Skeletal muscle satellite cell (primary cell): Measurements from ENCODE around the gene ZNF791.
"Not testable (repeated sequence)": the region's sequence is repeated elsewhere in the genome, so short reads cannot be mapped to it uniquely, and the experiment has no call there.

Experiments used
- H3K27me3 ChIP-seq: 2 replicates; pipeline ENCODE4 v1.7.0; 2013; ENCODE audit warnings: low read length; ENCODE audit not compliant: control insufficient read depth, insufficient read depth
- H3K36me3 ChIP-seq: 2 replicates; pipeline ENCODE4 v1.7.0; 2013; ENCODE audit warnings: mild to moderate bottlenecking, control low read depth, low read length; ENCODE audit not compliant: insufficient read depth
- H3K4me1 ChIP-seq: 2 replicates; pipeline ENCODE4 v1.7.0; 2013; ENCODE audit warnings: low read length; ENCODE audit not compliant: control insufficient read depth, insufficient read depth
- H3K4me2 ChIP-seq: 2 replicates; pipeline ENCODE4 v1.7.0; 2013; ENCODE audit warnings: mild to moderate bottlenecking, low read length
- H3K4me3 ChIP-seq: 2 replicates; pipeline ENCODE4 v1.7.0; 2013; ENCODE audit warnings: low read length
- H3K9ac ChIP-seq: 2 replicates; pipeline ENCODE4 v1.7.0; 2013; ENCODE audit warnings: mild to moderate bottlenecking, low read depth, low read length, moderate library complexity
- H3K9me3 ChIP-seq: replicated peaks from 2 replicates; pipeline ENCODE4 v1.7.0; 2013; ENCODE audit warnings: mild to moderate bottlenecking, control low read depth, low read length

The ZNF791 gene

GRCh38 chr19:12669270-12670158 lies 58.8 kb downstream of the ZNF791 start:
- peaks cover 17% of the 10 kb centered on the region for H3K4me1 ChIP-seq

GRCh38 chr19:12670159-12670928 lies 59.6 kb downstream of the ZNF791 start:
- Histone ChIP-seq H3K4me1 (peaks cover 17% of the 10 kb centered on the region), H3K4me3 (peak overlapping the region; percentile 87), H3K9ac (peak overlapping the region; percentile 94), H3K27me3 (no peaks in the 10 kb centered on the region), H3K4me2 (peak overlapping the region; percentile 95), H3K9me3 (no peaks in the 10 kb centered on the region), H3K36me3 (peaks cover 19% of the 10 kb centered on the region)

More at GRCh38 chr19:12669270-12670158, 58.8 kb downstream of the ZNF791 start:
- Histone ChIP-seq H3K4me2 (peak overlapping the region; percentile 95), H3K9me3 (no peaks in the 10 kb centered on the region), H3K9ac (peak overlapping the region; percentile 94), H3K27me3 (no peaks in the 10 kb centered on the region), H3K36me3 (peaks cover 15% of the 10 kb centered on the region), H3K4me3 (peak overlapping the region; percentile 87)

GRCh38 chr19:12672744-12673143 lies 62.0 kb downstream of the ZNF791 start:
- H3K4me2 ChIP-seq = no peak overlapping the region
- no peaks in the 10 kb centered on the region for H3K27me3 ChIP-seq
- H3K9ac ChIP-seq = no peak overlapping the region
- H3K9me3 ChIP-seq = no peaks in the 10 kb centered on the region
- H3K4me1 ChIP-seq = peaks cover 16% of the 10 kb centered on the region
- peaks cover 40% of the 10 kb centered on the region for H3K36me3 ChIP-seq
- H3K4me3 ChIP-seq = no peak overlapping the region

DNA sequence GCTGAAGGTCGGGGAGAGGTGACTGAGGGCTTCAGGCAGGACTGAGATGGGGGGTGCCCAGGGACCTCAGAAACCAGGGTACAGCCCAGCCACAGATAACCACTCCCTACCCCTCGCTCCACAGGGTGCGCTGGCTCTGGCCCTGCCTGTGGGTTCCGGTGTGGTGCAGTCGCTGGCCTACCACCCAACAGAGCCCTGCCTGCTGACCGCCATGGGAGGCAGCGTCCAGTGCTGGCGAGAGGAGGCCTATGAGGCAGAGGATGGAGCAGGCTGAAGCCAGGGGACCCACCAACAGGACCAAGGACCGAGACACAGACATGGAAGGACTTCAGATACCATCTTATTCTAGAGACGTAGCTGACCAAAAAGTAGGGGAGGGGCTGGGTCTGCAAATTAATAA lies 64.7 kb downstream of the ZNF791 start:
- Histone ChIP-seq H3K36me3 (peaks cover 50% of the 10 kb centered on the region), H3K4me1 (peaks cover 3% of the 10 kb centered on the region), H3K4me3 (no peak overlapping the region), H3K27me3 (no peaks in the 10 kb centered on the region), H3K4me2 (no peak overlapping the region), H3K9ac (no peak overlapping the region), H3K9me3 (no peaks in the 10 kb centered on the region)

GRCh38 chr19:12675940-12676339 lies 65.2 kb downstream of the ZNF791 start:
- H3K9ac ChIP-seq = no peak overlapping the region
- no peaks in the 10 kb centered on the region for H3K9me3 ChIP-seq
- no peak overlapping the region for H3K4me2 ChIP-seq
- peaks cover 50% of the 10 kb centered on the region for H3K36me3 ChIP-seq
- H3K4me3 ChIP-seq = no peak overlapping the region
- no peaks in the 10 kb centered on the region for H3K27me3 ChIP-seq
- H3K4me1 ChIP-seq = no peaks in the 10 kb centered on the region

- Histone ChIP-seq H3K9ac (no peak overlapping the region), H3K27me3 (no peaks in the 10 kb centered on the region), H3K36me3 (peaks cover 50% of the 10 kb centered on the region), H3K4me2 (no peak overlapping the region), H3K9me3 (no peaks in the 10 kb centered on the region), H3K4me3 (no peak overlapping the region), H3K4me1 (no peaks in the 10 kb centered on the region)
Measured at GRCh38 chr19:12676384-12676792, 65.7 kb downstream of the ZNF791 start.

GRCh38 chr19:12676928-12677327 lies 66.2 kb downstream of the ZNF791 start:
- no peaks in the 10 kb centered on the region for H3K9me3 ChIP-seq
- H3K9ac ChIP-seq = no peak overlapping the region
- no peak overlapping the region for H3K4me2 ChIP-seq
- H3K4me1 ChIP-seq = no peaks in the 10 kb centered on the region
- H3K4me3 ChIP-seq = no peak overlapping the region
- no peaks in the 10 kb centered on the region for H3K27me3 ChIP-seq
- peaks cover 50% of the 10 kb centered on the region for H3K36me3 ChIP-seq

GRCh38 chr19:12678039-12678438 lies 67.3 kb downstream of the ZNF791 start:
- not testable (repeated sequence) for H3K4me1 ChIP-seq, H3K9ac ChIP-seq, H3K27me3 ChIP-seq, H3K9me3 ChIP-seq, H3K4me2 ChIP-seq, H3K4me3 ChIP-seq
- H3K36me3 ChIP-seq = peaks cover 49% of the 10 kb centered on the region

DNA sequence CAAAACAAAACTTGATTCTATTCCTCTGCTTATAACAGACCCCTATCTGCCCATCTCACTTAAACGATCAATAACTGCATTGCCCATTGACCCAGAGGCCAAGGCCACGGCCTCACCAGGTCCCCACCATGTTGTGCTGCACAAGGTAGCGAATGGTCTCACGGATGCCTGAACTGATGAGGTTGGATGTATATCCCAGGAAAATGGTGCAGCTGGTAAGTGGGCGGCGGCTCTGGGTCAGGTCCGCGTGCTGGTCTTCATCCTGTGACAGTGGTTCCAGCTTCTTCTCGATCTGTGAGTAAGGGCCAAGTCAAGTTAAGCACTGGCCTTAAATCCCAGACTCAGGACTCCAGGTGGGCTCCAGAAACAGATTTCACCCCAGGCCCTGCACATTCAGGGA lies 69.3 kb downstream of the ZNF791 start:
- Histone ChIP-seq H3K36me3 (peaks cover 39% of the 10 kb centered on the region), H3K9ac (no peak overlapping the region), H3K4me2 (peak overlapping the region; percentile 1)

DNA sequence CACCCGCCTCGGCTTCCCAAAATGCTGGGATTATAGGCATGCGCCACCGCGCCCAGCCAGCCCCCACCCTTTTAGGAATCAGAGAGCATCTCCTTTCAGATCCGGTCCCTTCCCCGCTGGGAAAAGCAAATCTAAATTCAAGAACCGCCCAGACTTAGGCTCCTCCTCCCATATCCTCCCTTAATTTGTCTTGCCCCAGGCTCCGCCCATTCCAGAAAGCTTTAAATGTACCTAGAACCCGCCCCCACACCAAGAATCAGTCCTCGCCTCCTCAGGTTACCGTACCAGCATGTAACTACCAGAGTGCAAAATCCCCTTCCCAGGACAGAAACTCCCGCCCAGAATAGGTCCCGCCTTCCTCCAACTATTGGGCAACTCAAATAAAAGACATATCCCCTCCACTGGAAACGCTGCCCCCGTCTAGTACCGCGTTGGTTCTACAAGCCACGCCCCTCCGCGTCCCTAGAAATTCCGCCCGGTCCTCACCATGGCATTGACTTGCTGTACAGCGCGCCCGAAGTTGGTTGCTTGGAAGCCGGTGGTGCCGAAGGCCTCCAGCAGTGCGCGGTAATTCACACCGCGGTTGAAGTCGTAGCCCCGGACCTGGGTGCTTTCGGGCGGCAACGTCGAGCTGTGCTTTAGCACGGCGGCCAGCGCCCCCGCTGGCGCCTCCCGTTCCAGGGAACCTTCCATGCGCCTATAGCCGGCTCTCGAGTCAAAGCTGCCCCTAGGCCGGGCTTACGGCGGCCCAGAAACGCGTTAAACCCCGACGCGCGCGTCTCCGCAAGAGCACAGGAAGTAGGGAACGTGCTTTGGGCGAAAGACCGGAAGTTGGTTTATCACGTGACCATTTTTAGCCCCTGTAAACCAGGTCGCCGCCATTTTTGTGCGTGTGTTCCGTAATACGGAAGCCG lies 70.6 kb downstream of the ZNF791 start, which contains the start of gene DHPS:
DHPS (minus strand) TSS at position 807 of the 914 bp plus-strand sequence; CDS start at position 693, 114 bp downstream.
- no peaks in the 10 kb centered on the region for H3K4me1 ChIP-seq
- H3K4me2 ChIP-seq = peak within 1 kb of the TSS; percentile 93
- H3K4me3 ChIP-seq = peak within 1 kb of the TSS; percentile 91
- peak within 1 kb of the TSS; percentile 98 for H3K9ac ChIP-seq
- no peaks in the 10 kb centered on the region for H3K27me3 ChIP-seq
- H3K9me3 ChIP-seq = no peaks in the 10 kb centered on the region
- H3K36me3 ChIP-seq = peaks cover 27% of the 10 kb centered on the region

More for the DNA sequence above, 69.3 kb downstream of the ZNF791 start:
- H3K27me3 ChIP-seq = no peaks in the 10 kb centered on the region
- H3K4me3 ChIP-seq = no peak overlapping the region
- no peaks in the 10 kb centered on the region for H3K4me1 ChIP-seq
- H3K9me3 ChIP-seq = no peaks in the 10 kb centered on the region
